GM12891 (cell line): ENCODE results near the gene HDAC4.

Experiments used
- DNase-seq: peaks from one replicate; pipeline ENCODE4 v3.0.0; 2011; ENCODE audit warnings: low spot score; ENCODE audit not compliant: insufficient read length
- FAIRE-seq: peaks from 2 replicates; lab custom pipeline; 2011; peaks lifted over from hg19 to GRCh38; lab: Jason Lieb, UNC
- PAX5 ChIP-seq: IDR thresholded peaks from 2 replicates; pipeline ENCODE4 v1.6.1; 2011; ENCODE audit warnings: low read length, moderate library complexity, mild to moderate bottlenecking; ENCODE audit not compliant: insufficient read depth, severe bottlenecking
- POLR2A ChIP-seq: IDR thresholded peaks from 2 replicates; pipeline ENCODE4 v1.6.1; 2011; ENCODE audit warnings: low read depth, low read length, control low read depth
- POLR2AphosphoS5 ChIP-seq: IDR thresholded peaks from 2 replicates; pipeline ENCODE4 v1.6.1; 2011; ENCODE audit warnings: low read depth, low read length, control low read depth
- POU2F2 ChIP-seq: IDR thresholded peaks from 2 replicates; pipeline ENCODE4 v1.6.1; 2011; ENCODE audit warnings: low read depth, mild to moderate bottlenecking, control low read depth, low read length, moderate library complexity
- SPI1 ChIP-seq: IDR thresholded peaks from 2 replicates; pipeline ENCODE4 v1.6.1; 2011; ENCODE audit warnings: low read depth, low read length, control low read depth
- TAF1 ChIP-seq: IDR thresholded peaks from 2 replicates; pipeline ENCODE4 v1.6.1; 2011; ENCODE audit warnings: low read depth, low read length, control low read depth

HDAC4 gene

DNA sequence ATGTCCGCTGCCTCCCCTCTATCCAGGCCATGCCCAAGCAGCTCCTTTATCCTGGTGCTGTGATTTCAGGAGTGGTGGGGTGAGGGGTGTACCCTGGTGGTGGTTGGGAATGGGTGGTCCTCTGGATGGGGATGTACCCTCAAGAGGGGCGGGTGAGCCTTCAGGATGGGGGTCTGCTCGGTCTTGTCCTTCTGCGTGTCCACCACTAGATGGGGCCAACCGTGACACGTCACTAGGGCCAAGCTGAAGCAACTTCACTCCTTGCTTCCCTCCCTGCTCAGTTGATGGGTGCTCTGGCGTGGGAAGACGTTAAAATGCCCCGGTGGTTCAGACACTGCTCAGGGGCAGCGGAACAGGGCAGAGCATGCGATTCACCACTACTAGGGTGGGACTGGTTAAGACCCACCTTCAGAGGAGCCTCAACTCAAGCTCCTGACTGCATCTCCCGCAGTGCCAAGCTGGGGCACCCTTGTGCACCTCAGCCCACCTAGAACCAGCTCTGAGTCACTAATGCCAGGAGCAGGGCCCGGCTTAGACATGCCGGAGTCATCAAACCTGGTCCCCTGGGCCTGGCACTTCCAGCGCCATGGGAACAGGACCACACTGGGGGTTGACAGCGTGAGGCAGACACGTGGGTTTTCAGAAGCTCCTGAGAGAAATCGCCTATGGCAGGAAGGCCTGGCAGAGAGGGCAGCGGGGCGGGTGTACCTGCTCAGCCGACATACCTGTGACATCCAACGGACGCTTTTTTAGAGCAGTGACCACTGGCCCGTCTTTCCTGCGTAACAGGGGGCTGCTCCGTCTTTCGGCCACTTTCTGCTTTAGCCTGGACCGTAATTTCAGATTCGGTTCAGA is 256.7 kb downstream of the HDAC4 start:
- TF ChIP-seq TAF1 (no peak), POLR2A (no peak), PAX5 (no peak), POLR2AphosphoS5 (no peak), SPI1 (no peak), POU2F2 (no peak)
- FAIRE-seq (peak; percentile 43), DNase-seq (peak; percentile 56)

DNA sequence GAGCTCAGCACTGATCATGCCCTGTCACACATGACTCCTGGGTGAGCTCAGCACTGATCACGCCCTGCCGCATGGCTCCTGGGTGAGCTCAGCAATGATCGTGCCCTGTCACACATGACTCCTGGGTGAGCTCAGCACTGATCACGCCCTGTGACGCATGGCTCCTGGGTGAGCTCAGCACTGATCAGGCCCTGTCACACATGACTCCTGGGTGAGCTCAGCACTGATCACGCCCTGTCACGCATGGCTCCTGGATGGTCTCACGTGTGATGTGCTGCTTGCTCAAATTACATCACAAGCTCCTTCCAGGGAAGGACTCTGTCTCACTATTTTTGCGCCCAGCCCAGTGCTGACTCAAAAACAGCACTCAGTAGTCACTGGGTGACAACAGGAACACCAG is 258.0 kb downstream of the HDAC4 start:
- no peak for DNase-seq
- no peak for FAIRE-seq

DNA sequence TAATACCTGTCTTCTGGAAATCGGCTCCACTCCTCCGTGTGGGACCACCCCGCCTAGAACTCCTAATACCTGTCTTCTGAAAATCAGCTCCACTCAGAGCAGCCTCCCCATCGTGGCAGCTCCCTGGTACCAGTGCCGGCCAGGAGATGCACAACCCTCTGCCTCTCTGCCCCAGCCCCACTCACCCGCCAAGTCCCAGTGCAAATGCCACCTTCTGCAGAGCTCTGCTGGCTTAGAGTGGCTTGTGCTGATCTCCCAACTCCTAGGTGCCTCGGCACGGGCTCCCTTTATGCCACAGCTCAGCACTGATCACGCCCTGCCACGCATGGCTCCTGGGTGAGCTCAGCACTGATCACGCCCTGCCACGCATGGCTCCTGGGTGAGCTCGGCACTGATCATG is 258.5 kb downstream of the HDAC4 start:
- FAIRE-seq (no peak), DNase-seq (no peak)
- TF ChIP-seq SPI1 (no peak), TAF1 (no peak), POLR2A (no peak), POLR2AphosphoS5 (no peak), POU2F2 (no peak), PAX5 (no peak)

More for the DNA sequence above, 258.0 kb downstream of the HDAC4 start:
- TF ChIP-seq POLR2A (no peak), PAX5 (no peak), POLR2AphosphoS5 (no peak), POU2F2 (no peak), TAF1 (no peak), SPI1 (no peak)

- no peak for DNase-seq
- no peak for FAIRE-seq
- no peak for TF ChIP-seq POLR2AphosphoS5
- TF ChIP-seq PAX5: no peak
- no peak for TF ChIP-seq POLR2A
- TF ChIP-seq SPI1: no peak
- no peak for TF ChIP-seq TAF1
- TF ChIP-seq POU2F2: no peak
Observed at GRCh38 chr2:239141021-239141760, 259.6 kb downstream of the HDAC4 start.

DNA sequence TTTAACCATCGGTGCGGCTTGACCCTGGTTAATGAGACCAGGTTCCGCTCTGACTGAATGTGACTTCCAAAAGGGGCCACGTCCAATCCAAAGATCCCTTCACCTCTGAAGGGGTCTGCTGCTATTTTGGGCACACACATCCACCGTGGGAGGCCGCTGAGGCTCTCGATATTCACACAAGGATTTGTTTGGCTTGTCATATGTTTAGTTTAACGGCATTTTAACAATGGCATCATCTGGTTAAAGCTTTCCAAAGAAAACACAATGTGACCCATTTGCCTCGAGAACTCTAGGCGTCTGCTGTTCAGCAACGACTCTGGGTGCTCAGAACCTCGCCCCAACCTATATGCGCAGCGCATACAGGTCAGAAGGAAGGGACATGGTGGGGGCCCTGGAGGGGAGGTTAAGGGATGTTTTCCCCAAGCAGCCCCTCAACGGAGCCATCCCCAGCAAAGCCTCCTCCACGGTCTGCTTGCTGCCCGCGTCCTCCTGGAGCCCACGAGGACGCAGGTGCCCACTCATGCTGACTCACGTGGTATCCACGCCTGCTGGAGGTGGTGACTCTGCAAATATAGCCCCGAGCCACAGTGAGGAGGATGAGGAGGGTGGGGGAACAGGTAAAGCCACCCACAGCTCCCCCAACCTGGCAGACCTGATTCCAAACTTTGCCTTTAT is 260.3 kb downstream of the HDAC4 start:
- FAIRE-seq (no peak), DNase-seq (no peak)

GRCh38 chr2:239139566-239139965 is 261.3 kb downstream of the HDAC4 start:
- no peak for DNase-seq
- no peak for FAIRE-seq
- TF ChIP-seq SPI1 (no peak), PAX5 (no peak), POLR2AphosphoS5 (no peak), TAF1 (no peak), POLR2A (no peak), POU2F2 (no peak)

More for the DNA sequence above, 260.3 kb downstream of the HDAC4 start:
- no peak for TF ChIP-seq TAF1
- no peak for TF ChIP-seq SPI1
- no peak for TF ChIP-seq POLR2AphosphoS5
- TF ChIP-seq POLR2A: no peak
- TF ChIP-seq PAX5: no peak
- no peak for TF ChIP-seq POU2F2

DNA sequence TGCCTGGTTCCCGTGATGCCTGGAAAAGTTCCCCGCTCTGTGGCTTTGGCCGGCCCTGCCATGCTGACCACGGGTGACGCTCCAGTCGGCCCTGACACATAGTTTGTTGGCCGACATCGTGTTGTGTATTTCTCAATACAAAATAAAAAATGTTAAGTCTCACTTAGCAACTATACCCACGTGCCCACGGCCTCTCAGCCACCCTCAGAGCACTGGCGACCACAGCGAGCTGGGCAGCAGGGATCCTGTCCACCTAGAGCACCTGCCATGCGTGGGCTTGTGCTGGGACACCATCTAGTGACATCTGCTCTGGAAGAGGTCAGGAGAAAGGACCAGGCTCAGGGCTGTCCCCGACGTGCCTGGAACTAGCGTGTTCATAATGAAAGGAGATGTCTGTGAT is 261.7 kb downstream of the HDAC4 start:
- FAIRE-seq: no peak
- DNase-seq: no peak
- TF ChIP-seq SPI1 (no peak), POLR2AphosphoS5 (no peak), PAX5 (no peak), TAF1 (no peak), POU2F2 (no peak), POLR2A (no peak)

DNA sequence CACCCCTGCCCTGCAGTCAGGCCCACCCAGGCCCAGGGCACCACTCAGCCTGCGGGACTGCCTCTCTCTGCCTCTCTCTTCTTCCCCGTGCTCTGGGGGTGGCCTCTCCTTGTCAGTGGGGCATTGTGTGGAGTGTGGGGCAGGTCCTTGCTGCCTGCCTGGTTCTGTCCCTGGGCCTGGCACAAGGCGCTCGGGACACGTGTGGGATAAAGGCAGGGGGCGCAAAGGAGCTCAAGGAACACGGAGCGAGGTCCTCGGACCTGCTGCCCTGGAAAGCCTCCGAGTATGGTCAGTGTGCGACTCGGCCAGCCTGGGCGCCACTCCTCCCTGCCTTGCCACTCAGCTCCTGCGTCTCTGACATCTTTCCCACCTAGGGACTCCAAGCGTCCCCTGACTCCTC is 262.2 kb downstream of the HDAC4 start:
- DNase-seq (no peak), FAIRE-seq (no peak)
- TF ChIP-seq TAF1 (no peak), SPI1 (no peak), POLR2AphosphoS5 (no peak), POLR2A (no peak), POU2F2 (no peak), PAX5 (no peak)

GRCh38 chr2:239137898-239138283 is 262.9 kb downstream of the HDAC4 start:
- TF ChIP-seq POLR2A (no peak), POLR2AphosphoS5 (no peak), SPI1 (no peak), TAF1 (no peak), PAX5 (no peak), POU2F2 (no peak)
- FAIRE-seq: no peak
- no peak for DNase-seq
